ENCODE measurements around the gene HLCS.

DNA sequence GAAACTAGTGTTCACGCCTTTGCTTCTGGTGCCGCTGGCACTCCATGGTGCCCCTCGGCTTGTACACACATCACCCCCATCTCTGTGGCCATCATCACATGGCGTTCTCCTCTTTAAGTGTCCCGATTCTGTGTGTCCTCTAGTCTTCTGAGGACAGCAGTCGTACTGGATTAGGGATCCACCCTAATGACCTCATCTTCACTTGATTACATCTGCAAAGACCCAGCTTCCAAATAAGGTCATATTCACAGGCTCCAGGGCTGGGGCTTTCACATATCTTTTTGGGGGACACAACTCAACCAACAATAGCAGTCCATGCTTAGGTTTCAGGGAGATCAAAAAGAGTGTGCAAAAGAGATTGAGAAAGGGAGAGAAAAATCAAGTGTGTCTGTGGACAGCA, 64.9 kb downstream of the HLCS start:
- TF ChIP-seq CTCF (IDR thresholded peaks at IDR 0.05; ENCODE audit: low read depth, low read length), result no peak
- TF ChIP-seq EZH2phosphoT487 (IDR thresholded peaks at IDR 0.05; ENCODE audit: low read depth), result no peak

All from OCI-LY3 (cell line).